ENCODE measurements around the gene PTK7.

- TF ChIP-seq, protein P1, sequence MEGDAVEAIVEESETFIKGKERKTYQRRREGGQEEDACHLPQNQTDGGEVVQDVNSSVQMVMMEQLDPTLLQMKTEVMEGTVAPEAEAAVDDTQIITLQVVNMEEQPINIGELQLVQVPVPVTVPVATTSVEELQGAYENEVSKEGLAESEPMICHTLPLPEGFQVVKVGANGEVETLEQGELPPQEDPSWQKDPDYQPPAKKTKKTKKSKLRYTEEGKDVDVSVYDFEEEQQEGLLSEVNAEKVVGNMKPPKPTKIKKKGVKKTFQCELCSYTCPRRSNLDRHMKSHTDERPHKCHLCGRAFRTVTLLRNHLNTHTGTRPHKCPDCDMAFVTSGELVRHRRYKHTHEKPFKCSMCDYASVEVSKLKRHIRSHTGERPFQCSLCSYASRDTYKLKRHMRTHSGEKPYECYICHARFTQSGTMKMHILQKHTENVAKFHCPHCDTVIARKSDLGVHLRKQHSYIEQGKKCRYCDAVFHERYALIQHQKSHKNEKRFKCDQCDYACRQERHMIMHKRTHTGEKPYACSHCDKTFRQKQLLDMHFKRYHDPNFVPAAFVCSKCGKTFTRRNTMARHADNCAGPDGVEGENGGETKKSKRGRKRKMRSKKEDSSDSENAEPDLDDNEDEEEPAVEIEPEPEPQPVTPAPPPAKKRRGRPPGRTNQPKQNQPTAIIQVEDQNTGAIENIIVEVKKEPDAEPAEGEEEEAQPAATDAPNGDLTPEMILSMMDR (IDR thresholded peaks at IDR 0.05), result no peak
- TF ChIP-seq POLR2AphosphoS5 (IDR thresholded peaks at IDR 0.05), result no peak
These were observed 19.8 kb downstream of the PTK7 start for GRCh38 chr6:43095939-43096338.
